PC-3 (cell line): ENCODE measurements around the gene CCDC66. TPM values are rescaled to one million over a fixed set of nuclear protein-coding genes. Genes with fewer than 3 reads are reported as not detected.

Source experiments
- ATAC-seq: fragments of 200-7000 bp; cut with Tn5 transposase; 2 replicates; pipeline ENCODE4 v1.9.1; 2020; ENCODE audit warnings: mild to moderate bottlenecking, moderate library complexity
- Bru-seq: library from RNA; stranded (reverse); fragments of 400-500 nt; gene quantifications from one replicate; lab custom pipeline; 2021; lab: Mats Ljungman, UMichigan
- BruChase-seq, 2 experiments: library from RNA; stranded (reverse); fragments of 400-500 nt; gene quantifications; one replicate each; lab custom pipeline; 2021; lab: Mats Ljungman, UMichigan
- BruUV-seq: library from RNA; stranded (reverse); fragments of 400-500 nt; replicated peaks from 2 replicates; lab custom pipeline; 2021; lab: Mats Ljungman, UMichigan
- CTCF ChIA-PET: fragments of 300-600 bp; sonication (Branson Sonifier 250); formaldehyde crosslinking; loops from one replicate; lab custom pipeline; 2022; ENCODE audit warnings: antibody characterized with exemption; lab: Charles Lee
- POLR2A ChIA-PET: fragments of 300-600 bp; sonication (Branson Sonifier 250); formaldehyde crosslinking; loops from one replicate; lab custom pipeline; 2022; ENCODE audit warnings: antibody characterized with exemption; ENCODE audit not compliant: unreplicated experiment; lab: Charles Lee
- DNase-seq: peaks from one replicate; pipeline ENCODE4 v3.0.0-alpha.2; 2015
- H2AFZ ChIP-seq: fragments of 300-600 bp; sonication (generic); 2 replicates; pipeline ENCODE4 v1.6.0; 2016; ENCODE audit warnings: antibody characterized with exemption, low read length
- H3F3A ChIP-seq: fragments of 300-600 bp; sonication (generic); one replicate; pipeline ENCODE4 v1.6.0; 2017; ENCODE audit warnings: antibody characterized with exemption, low read length, control low read depth, mild to moderate bottlenecking; ENCODE audit not compliant: unreplicated experiment
- H3K27ac ChIP-seq: fragments of 300-600 bp; sonication (generic); 2 replicates; pipeline ENCODE4 v1.5.1; 2016; ENCODE audit warnings: mild to moderate bottlenecking, low read length
- H3K27me3 ChIP-seq: fragments of 300-600 bp; sonication (generic); 2 replicates; pipeline ENCODE4 v1.6.1; 2016; ENCODE audit warnings: low read length, mixed read lengths
- H3K36me3 ChIP-seq: fragments of 300-600 bp; sonication (generic); 2 replicates; pipeline ENCODE4 v1.6.1; 2016; ENCODE audit warnings: low read depth, mixed run types, low read length, mixed read lengths
- H3K4me1 ChIP-seq: fragments of 300-600 bp; sonication (generic); 2 replicates; pipeline ENCODE4 v1.5.1; 2016; ENCODE audit warnings: low read length; ENCODE audit not compliant: insufficient read depth
- H3K4me2 ChIP-seq: fragments of 300-600 bp; sonication (generic); 2 replicates; pipeline ENCODE4 v1.6.0; 2016; ENCODE audit warnings: low read length
- H3K4me3 ChIP-seq: fragments of 300-600 bp; sonication (generic); 2 replicates; pipeline ENCODE4 v1.5.1; 2016; ENCODE audit warnings: mild to moderate bottlenecking, low read length, mixed read lengths
- H3K79me2 ChIP-seq: fragments of 300-600 bp; sonication (generic); 2 replicates; pipeline ENCODE4 v1.6.1; 2017; ENCODE audit warnings: low read length, mixed read lengths
- H3K9ac ChIP-seq: fragments of 300-600 bp; sonication (generic); 2 replicates; pipeline ENCODE4 v1.6.0; 2016; ENCODE audit warnings: mild to moderate bottlenecking, low read length
- H3K9me2 ChIP-seq: fragments of 300-600 bp; sonication (generic); replicated peaks from 2 replicates; pipeline ENCODE4 v1.6.1; 2016; ENCODE audit warnings: mixed run types, low read length, mixed read lengths
- H3K9me3 ChIP-seq: fragments of 300-600 bp; sonication (generic); 2 replicates; pipeline ENCODE4 v1.6.1; 2016; ENCODE audit warnings: low read length, mixed read lengths
- H4K20me1 ChIP-seq: fragments of 300-600 bp; sonication (generic); 2 replicates; pipeline ENCODE4 v1.6.1; 2016; ENCODE audit warnings: low read length, mixed read lengths
- EZH2 ChIP-seq: fragments of 300-600 bp; sonication (generic); IDR thresholded peaks from one replicate; pipeline ENCODE4 v1.6.1; 2017; ENCODE audit warnings: antibody characterized with exemption, mild to moderate bottlenecking, low read length; ENCODE audit not compliant: unreplicated experiment
- EZH2phosphoT487 ChIP-seq: fragments of 300-600 bp; sonication (generic); IDR thresholded peaks from 2 replicates; pipeline ENCODE4 v1.6.1; 2018; ENCODE audit warnings: mild to moderate bottlenecking, antibody characterized with exemption, low read length, borderline replicate concordance
- intact Hi-C: fragments of 100-400 bp; cut with micrococcal nuclease; formaldehyde crosslinking; loops from 2 replicates; pipeline ENCODE4 v1.9.0; 2023
- long read RNA-seq: library from polyadenylated mRNA; unstranded; transcript quantifications from one replicate; pipeline ENCODE4 v2.0.0, GENCODE V29; 2021; ENCODE audit not compliant: unreplicated experiment
- total RNA-seq: library from RNA; depleted of rRNA; stranded (reverse); fragments of >200 nt; gene quantifications from 2 replicates; pipeline ENCODE4 v1.2.3, GENCODE V29; 2014; rRNA removed
- TF ChIP-seq, protein P1 (sequence below): fragments of 300-600 bp; sonication (generic); conservative IDR thresholded peaks from 2 replicates; pipeline ENCODE4 v1.5.1; 2017; ENCODE audit warnings: antibody characterized with exemption, low read depth, mild to moderate bottlenecking, low read length

The CCDC66 gene
- total RNA-seq (17.3 and 22.0 TPM in 2 replicates), Bru-seq, nascent RNA (percentile 85 among the genes with signal in this experiment), BruChase-seq, experiment 1, labeled RNA remaining after a 6-hour chase (percentile 74 among the genes with signal in this experiment), BruChase-seq, experiment 2, labeled RNA remaining after a 2-hour chase (percentile 87 among the genes with signal in this experiment)
- long read RNA-seq, partial matches to known transcripts: 6 of 42 reads
- long read RNA-seq, other reads (novel, unspliced or antisense): 34 of 42 reads

DNA sequence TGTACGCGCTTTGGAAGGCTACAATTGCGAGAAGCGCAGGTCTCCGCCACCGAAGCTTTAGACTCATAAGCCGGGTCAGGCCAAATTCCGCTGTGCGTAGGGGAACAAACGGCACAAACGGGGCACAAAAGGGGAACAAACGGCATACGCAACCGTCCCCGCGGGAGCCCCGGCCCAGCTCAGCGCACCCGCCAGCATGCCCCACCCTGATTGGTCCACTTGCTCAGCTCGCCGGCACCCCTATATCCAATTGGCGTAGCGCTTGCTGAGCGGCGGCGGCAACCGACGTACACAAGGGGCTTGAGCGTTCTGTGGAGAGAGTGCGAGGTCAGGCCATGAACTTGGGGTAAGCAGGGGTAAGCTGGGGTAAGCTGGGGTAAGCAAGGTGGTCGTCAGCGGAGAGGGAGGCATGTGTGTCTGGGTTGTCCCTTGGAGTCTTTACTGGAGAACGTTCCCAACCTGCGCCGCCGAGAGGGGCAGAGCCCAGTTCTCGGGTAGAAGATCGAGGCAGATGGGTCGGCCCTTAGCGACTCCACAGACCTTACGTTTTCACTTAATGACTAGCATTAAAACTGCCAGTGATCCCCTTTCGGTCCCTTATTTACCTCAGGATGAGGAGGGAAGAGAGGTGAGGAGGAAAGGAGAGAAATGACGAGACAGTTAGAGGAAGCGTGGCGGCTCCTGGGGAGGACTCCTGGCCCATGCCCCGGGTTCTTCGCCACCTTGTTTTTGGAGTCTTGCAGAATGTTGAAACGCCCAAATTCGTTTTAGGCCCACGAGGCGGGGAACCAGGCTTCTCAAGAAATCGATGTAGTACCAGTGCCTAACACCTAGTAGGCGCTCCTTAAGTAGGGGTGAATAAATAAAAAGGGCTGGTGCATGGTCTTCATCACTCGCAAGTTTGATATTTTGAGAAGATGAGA, at the start of gene CCDC66:
Gene CCDC66, plus strand, starts transcription at position 268 of the 923 bp plus-strand sequence. Its CDS starts 68 bp downstream, at position 336.
- Histone ChIP-seq H3K4me3 (peak within 1 kb of the TSS; percentile 75), H3K4me1 (peaks cover 14% of the 10 kb centered on the region), H3K79me2 (peaks cover 31% of the 10 kb centered on the region), H4K20me1 (no peaks in the 10 kb centered on the region), H3K36me3 (peaks cover 20% of the 10 kb centered on the region), H3K9me2 (no peaks in the 10 kb centered on the region), H3K9ac (peak within 1 kb of the TSS; percentile 88), H3K4me2 (peak within 1 kb of the TSS; percentile 86), H3F3A (no peaks in the 10 kb centered on the region), H3K27ac (peak within 1 kb of the TSS; percentile 27), H2AFZ (peak within 1 kb of the TSS; percentile 88), H3K9me3 (no peaks in the 10 kb centered on the region), H3K27me3 (peaks cover 31% of the 10 kb centered on the region)
- BruUV-seq: TSS peak; percentile 65
- CTCF ChIA-PET: interaction anchor here (0.7 kb wide), 1 partner anchor 35 kb away, joined by 3 read pairs; no protein-coding TSS in a partner anchor
- TF ChIP-seq, protein P1, sequence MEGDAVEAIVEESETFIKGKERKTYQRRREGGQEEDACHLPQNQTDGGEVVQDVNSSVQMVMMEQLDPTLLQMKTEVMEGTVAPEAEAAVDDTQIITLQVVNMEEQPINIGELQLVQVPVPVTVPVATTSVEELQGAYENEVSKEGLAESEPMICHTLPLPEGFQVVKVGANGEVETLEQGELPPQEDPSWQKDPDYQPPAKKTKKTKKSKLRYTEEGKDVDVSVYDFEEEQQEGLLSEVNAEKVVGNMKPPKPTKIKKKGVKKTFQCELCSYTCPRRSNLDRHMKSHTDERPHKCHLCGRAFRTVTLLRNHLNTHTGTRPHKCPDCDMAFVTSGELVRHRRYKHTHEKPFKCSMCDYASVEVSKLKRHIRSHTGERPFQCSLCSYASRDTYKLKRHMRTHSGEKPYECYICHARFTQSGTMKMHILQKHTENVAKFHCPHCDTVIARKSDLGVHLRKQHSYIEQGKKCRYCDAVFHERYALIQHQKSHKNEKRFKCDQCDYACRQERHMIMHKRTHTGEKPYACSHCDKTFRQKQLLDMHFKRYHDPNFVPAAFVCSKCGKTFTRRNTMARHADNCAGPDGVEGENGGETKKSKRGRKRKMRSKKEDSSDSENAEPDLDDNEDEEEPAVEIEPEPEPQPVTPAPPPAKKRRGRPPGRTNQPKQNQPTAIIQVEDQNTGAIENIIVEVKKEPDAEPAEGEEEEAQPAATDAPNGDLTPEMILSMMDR: peak; percentile 86
- no peak for TF ChIP-seq EZH2phosphoT487
- ATAC-seq (peak; percentile 99), DNase-seq (peak; percentile 89)
- intact Hi-C loops: no loop called here
- POLR2A ChIA-PET: interaction anchor here (0.6 to 0.7 kb wide), 3 partner anchors 286 to 1090 kb away, joined by 3 to 5 read pairs (median 5); no protein-coding TSS in a partner anchor

DNA sequence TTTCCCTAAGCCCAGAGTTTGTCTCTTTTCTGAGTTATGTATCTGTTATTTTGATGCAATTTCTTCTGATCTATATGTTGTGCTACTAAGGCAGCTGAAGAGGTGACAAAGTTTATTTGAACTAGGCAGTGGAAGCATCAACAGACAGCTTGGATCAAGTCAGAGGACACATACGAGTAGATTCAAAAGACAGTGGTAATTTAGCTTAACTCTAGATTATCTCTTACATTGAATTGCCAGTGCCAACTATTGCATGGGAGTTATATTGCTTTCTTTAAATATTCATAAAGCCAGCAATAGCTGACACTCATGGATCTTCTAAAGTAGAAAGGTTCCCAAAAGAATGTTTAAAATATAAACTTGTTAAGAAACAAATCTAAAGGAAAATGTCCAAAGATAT, 37.3 kb upstream of the CCDC66 start:
- no peaks in the 10 kb centered on the region for H3K9me2 ChIP-seq
- CTCF ChIA-PET: interaction anchor here (0.7 kb wide), 1 partner anchor 282 kb away, joined by 3 read pairs; the partner anchor contains the start of gene ARHGEF3

More for the DNA sequence above, 37.3 kb upstream of the CCDC66 start:
- Histone ChIP-seq H3K27me3 (peaks cover 56% of the 10 kb centered on the region), H3K36me3 (no peaks in the 10 kb centered on the region), H2AFZ (no peak overlapping the region), H4K20me1 (no peaks in the 10 kb centered on the region), H3F3A (no peaks in the 10 kb centered on the region), H3K27ac (no peak overlapping the region), H3K79me2 (no peaks in the 10 kb centered on the region), H3K9me3 (no peaks in the 10 kb centered on the region), H3K9ac (no peak overlapping the region), H3K4me3 (no peak overlapping the region), H3K4me2 (no peak overlapping the region), H3K4me1 (no peaks in the 10 kb centered on the region)
- BruUV-seq: no TSS peak
- intact Hi-C loops: no loop called here
- ATAC-seq (no peak), DNase-seq (no peak)
- TF ChIP-seq, protein P1: no peak
- no peak for TF ChIP-seq EZH2
- no peak for TF ChIP-seq EZH2phosphoT487
- POLR2A ChIA-PET: no interaction called here
